Adrenal gland (tissue), 12 donors: ENCODE measurements around the gene TEDC2. TPM values are rescaled to one million over a fixed set of nuclear protein-coding genes. Genes with fewer than 3 reads are reported as not detected.

Experiments
- DNase-seq, 7 donors: peaks; one replicate each; pipeline ENCODE4 v3.0.0-alpha.2; 2019 to 2020
- H3K27ac ChIP-seq, 5 donors: fragments of 200-600 bp; sonication (generic) in 4 of 5; 1 replicate in 3 of 5; 2 replicates in 2 of 5; pipeline versions ENCODE4 v1.5.1 to v1.8.0; 2016 to 2020; ENCODE audit warnings: mild to moderate bottlenecking in 1 of 5
- H3K27me3 ChIP-seq: fragments of 200-600 bp; 2 replicates; pipeline ENCODE4 v1.8.0; 2021
- H3K36me3 ChIP-seq, 2 donors: fragments of 200-600 bp; replicated peaks in 1 of 2; 1 replicate in 1 of 2; 2 replicates in 1 of 2; pipeline versions ENCODE4 v1.5.1 to v1.8.0; 2018 to 2022
- H3K4me1 ChIP-seq, 2 donors: fragments of 200-600 bp; replicated peaks in 1 of 2; 1 replicate in 1 of 2; 2 replicates in 1 of 2; pipeline versions ENCODE4 v1.5.1 to v1.8.0; 2018 to 2021
- H3K4me3 ChIP-seq, 4 donors: fragments of 200-600 bp; sonication (generic) in 3 of 4; one replicate each; pipeline ENCODE4 v1.5.1; 2016 to 2018
- H3K9me3 ChIP-seq, 3 donors: fragments of 200-600 bp; sonication (generic) in 1 of 3; replicated peaks in 1 of 3; 1 replicate in 2 of 3; 2 replicates in 1 of 3; pipeline versions ENCODE4 v1.5.1 to v1.8.0; 2016 to 2021
- POLR2A ChIP-seq, 2 donors: fragments of 450-650 bp; IDR thresholded peaks; one replicate each; pipeline ENCODE4 v1.6.1; 2017; ENCODE audit warnings: antibody characterized with exemption in 2 of 2, mild to moderate bottlenecking in 2 of 2, moderate library complexity in 1 of 2
- WGBS, 4 donors: extraction: QIAGEN DNeasy Blood & Tissue Kit in 2 of 4; methylation state at CpG; one replicate each; pipeline versions ENCODE4 v1.1.5 to v1.1.7; 2013 to 2017; 5-methylcytosine and 5-hydroxymethylcytosine counted together
- intact Hi-C, 2 donors: fragments of 100-400 bp; cut with DNase I; formaldehyde crosslinking; loops; one replicate each; pipeline versions ENCODE4 v1.14.1 to v1.15.0; 2022 to 2023
- polyA plus RNA-seq, 3 donors: library from polyadenylated mRNA; stranded (reverse); fragments of 200-250 nt in 2 of 3; fragments of 350-450 nt in 1 of 3; fragmentation: Illumina TruSeq in 1 of 3; extraction: RNeasy Lipid Tissue Mini Kit (QIAGEN cat#74804) in 1 of 3; gene quantifications; one replicate each; pipeline ENCODE4 v1.2.3, GENCODE V29; 2013 to 2014
- total RNA-seq, 9 donors: library from RNA; depleted of rRNA in 4 of 9; stranded (reverse); fragments of >200 nt in 4 of 9; fragments of 120-200 nt in 1 of 9; fragmentation: NEBNext Ultra II Directional in 1 of 9; extraction: Animal tissue kit (Norgen Biotek cat#: 25700) in 1 of 9; gene quantifications; one replicate each; pipeline versions ENCODE4 v1.1.0 to v1.2.4, GENCODE V29; 2013 to 2023
- TF ChIP-seq, protein P1 (sequence below), 6 experiments: fragments of 450-650 bp in 4 of 6; fragments of 200-600 bp in 2 of 6; sonication (generic) in 1 of 6; IDR thresholded peaks; 1 replicate in 5 of 6; 2 replicates in 1 of 6; pipeline versions ENCODE4 v1.5.1 to v1.8.0; 2016 to 2021; ENCODE audit warnings: antibody characterized with exemption in 6 of 6, mild to moderate bottlenecking in 2 of 6, moderate library complexity in 1 of 6
- donor health status: healthy with polysubstance abuse.
- donor health status: Bipolar disorder and iron deficiency.
- donor health status: DM: yes; HTN: yes; CAD: no.
- donor health status: DM: no; HTN: no; CAD: no.
- donor health status: DM: no; HTN: no; CAD: no.
- donor health status: DM: yes; HTN: yes; CAD: no.

The TEDC2 gene
- total and polyA plus RNA-seq, 12 donors = 0.33 to 8.6 (median 1.6) TPM

- H3K27ac ChIP-seq = no peak overlapping the region
- H3K4me3 ChIP-seq = no peak overlapping the region
- DNase-seq = no peak
- no peaks in the 10 kb centered on the region for H3K36me3 ChIP-seq
- 83 to 91% (median 88%) methylated on average over 14 of the region's 14 CpGs for WGBS, 4 donors
- H3K4me1 ChIP-seq = peaks cover 0 to 20% of the 10 kb centered on the region in 2 donors
- H3K27me3 ChIP-seq = no peaks in the 10 kb centered on the region
- no peaks in the 10 kb centered on the region for H3K9me3 ChIP-seq
- TF ChIP-seq, protein P1, sequence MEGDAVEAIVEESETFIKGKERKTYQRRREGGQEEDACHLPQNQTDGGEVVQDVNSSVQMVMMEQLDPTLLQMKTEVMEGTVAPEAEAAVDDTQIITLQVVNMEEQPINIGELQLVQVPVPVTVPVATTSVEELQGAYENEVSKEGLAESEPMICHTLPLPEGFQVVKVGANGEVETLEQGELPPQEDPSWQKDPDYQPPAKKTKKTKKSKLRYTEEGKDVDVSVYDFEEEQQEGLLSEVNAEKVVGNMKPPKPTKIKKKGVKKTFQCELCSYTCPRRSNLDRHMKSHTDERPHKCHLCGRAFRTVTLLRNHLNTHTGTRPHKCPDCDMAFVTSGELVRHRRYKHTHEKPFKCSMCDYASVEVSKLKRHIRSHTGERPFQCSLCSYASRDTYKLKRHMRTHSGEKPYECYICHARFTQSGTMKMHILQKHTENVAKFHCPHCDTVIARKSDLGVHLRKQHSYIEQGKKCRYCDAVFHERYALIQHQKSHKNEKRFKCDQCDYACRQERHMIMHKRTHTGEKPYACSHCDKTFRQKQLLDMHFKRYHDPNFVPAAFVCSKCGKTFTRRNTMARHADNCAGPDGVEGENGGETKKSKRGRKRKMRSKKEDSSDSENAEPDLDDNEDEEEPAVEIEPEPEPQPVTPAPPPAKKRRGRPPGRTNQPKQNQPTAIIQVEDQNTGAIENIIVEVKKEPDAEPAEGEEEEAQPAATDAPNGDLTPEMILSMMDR (IDR thresholded peaks at IDR 0.05) = no peak
- no peak for TF ChIP-seq POLR2A (IDR thresholded peaks at IDR 0.05)
- intact Hi-C loops = loop anchor here in 1 of 2 donors (10.0 kb wide), 1 partner anchor 81 kb away; the partner anchor contains the start of gene CCNF
Measured at GRCh38 chr16:2505695-2506094, 45.8 kb downstream of the TEDC2 start.

DNA sequence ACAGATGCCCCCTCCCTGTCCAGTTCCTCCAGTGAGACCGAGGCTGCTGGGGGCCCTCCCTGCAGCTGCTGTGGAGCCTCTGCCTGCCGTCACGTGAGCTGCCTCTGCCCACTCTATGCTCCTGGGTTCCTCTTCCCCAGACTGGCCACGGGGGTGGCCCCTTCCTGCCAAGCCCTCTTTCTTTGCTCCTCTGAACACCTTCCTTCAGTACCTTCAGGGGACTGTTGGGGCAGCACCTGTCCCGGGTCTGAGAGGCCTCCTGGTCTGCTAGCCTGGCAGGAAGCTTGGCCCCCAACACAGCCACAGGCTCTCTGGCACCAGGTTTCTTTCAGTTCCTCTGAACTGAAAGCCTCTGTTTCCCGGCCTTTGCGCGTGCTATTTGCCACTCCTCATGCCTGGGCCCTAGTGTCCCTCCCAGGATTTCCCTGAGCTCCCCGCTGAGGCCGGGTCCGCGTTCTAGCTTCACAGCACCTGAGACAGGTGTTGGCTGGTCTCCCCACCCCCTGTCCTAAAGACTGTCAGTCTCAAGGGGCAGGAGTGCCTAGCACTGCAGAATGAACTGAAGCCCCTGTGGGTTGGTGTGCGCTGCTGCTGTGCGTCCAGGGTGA is 47.2 kb downstream of the TEDC2 start:
- TF ChIP-seq, protein P1 (IDR thresholded peaks at IDR 0.05) = no peak
- no peak for TF ChIP-seq POLR2A (IDR thresholded peaks at IDR 0.05)
- peak overlapping the region in 3 of 5 donors; percentile 52 to 82 (median 71) for H3K27ac ChIP-seq
- H3K4me3 ChIP-seq = no peak overlapping the region
- no peaks in the 10 kb centered on the region for H3K27me3 ChIP-seq
- H3K36me3 ChIP-seq = no peaks in the 10 kb centered on the region
- DNase-seq = peak in 1 of 7 donors; percentile 45
- 66 to 84% (median 74%) methylated on average over 12 to 14 of the region's 14 CpGs for WGBS, 4 donors
- H3K4me1 ChIP-seq = peaks cover 0 to 19% of the 10 kb centered on the region in 2 donors
- intact Hi-C loops = loop anchor here in 1 of 2 donors (10.0 kb wide), 1 partner anchor 82 kb away; the partner anchor contains the start of gene CCNF
- H3K9me3 ChIP-seq = no peaks in the 10 kb centered on the region

DNA sequence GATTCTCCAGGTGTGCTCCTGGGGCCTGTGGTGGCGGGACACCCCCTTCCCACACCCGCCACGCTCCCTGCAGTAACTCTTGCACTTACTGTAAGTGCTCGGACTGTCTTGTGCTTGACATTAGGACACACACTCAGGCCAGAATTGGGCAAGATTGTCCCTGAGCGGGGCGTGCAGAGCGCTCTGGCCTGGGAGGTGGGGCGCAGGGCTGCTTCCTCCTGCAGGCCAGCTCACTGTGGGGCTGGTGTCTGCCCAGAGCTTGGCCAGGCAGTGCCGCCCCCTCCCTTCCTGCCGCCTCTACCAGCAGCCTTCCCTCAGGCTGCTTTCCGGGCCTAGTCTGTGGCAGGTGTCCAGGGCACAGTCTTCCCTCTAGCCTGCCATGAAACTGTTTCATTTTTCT is 47.8 kb downstream of the TEDC2 start:
- Histone ChIP-seq H3K9me3 (no peaks in the 10 kb centered on the region), H3K36me3 (no peaks in the 10 kb centered on the region), H3K4me3 (no peak overlapping the region), H3K27ac (peak overlapping the region in 3 of 5 donors; percentile 52 to 82 (median 71)), H3K27me3 (no peaks in the 10 kb centered on the region), H3K4me1 (peaks cover 0 to 16% of the 10 kb centered on the region in 2 donors)
- 81 to 89% (median 83%) methylated on average over 3 to 11 of the region's 11 CpGs for WGBS, 4 donors
- intact Hi-C loops = loop anchor here in 1 of 2 donors (10.0 kb wide), 1 partner anchor 83 kb away; the partner anchor contains the start of gene CCNF
- TF ChIP-seq, protein P1 (IDR thresholded peaks at IDR 0.05) = no peak
- DNase-seq = peak in 3 of 7 donors; percentile 47 to 75 (median 62)

GRCh38 chr16:2508722-2509400 is 49.0 kb downstream of the TEDC2 start:
- intact Hi-C loops = loop anchor here in 1 of 2 donors (10.0 kb wide), 1 partner anchor 84 kb away; the partner anchor contains the start of gene CCNF
- TF ChIP-seq POLR2A (IDR thresholded peaks at IDR 0.05) = no peak
- TF ChIP-seq, protein P1 (IDR thresholded peaks at IDR 0.05) = no peak
- no peaks in the 10 kb centered on the region for H3K9me3 ChIP-seq
- no peak for DNase-seq
- H3K4me3 ChIP-seq = no peak overlapping the region
- no peak overlapping the region for H3K27ac ChIP-seq
- H3K4me1 ChIP-seq = peaks cover 0 to 16% of the 10 kb centered on the region in 2 donors
- no peaks in the 10 kb centered on the region for H3K27me3 ChIP-seq
- H3K36me3 ChIP-seq = no peaks in the 10 kb centered on the region
- 90% methylated on average over 14 to 18 of the region's 18 CpGs for WGBS, 4 donors
